GM10847 (cell line): ENCODE data around the gene IGFBP2.

ENCODE experiments used
- POLR2A ChIP-seq: IDR thresholded peaks from 2 replicates; pipeline ENCODE4 v1.6.1; 2011; ENCODE audit not compliant: insufficient read length; ENCODE audit errors: extremely low read depth

IGFBP2 gene

GRCh38 chr2:216663846-216664245, 30.6 kb downstream of the IGFBP2 start:
- no peak for TF ChIP-seq POLR2A

GRCh38 chr2:216664593-216665034, 31.4 kb downstream of the IGFBP2 start:
- TF ChIP-seq POLR2A, result no peak

- TF ChIP-seq POLR2A, result no peak
Observed at GRCh38 chr2:216665242-216665641, 32.0 kb downstream of the IGFBP2 start.

- no peak for TF ChIP-seq POLR2A
Observed at GRCh38 chr2:216665717-216666116, 32.5 kb downstream of the IGFBP2 start.

DNA sequence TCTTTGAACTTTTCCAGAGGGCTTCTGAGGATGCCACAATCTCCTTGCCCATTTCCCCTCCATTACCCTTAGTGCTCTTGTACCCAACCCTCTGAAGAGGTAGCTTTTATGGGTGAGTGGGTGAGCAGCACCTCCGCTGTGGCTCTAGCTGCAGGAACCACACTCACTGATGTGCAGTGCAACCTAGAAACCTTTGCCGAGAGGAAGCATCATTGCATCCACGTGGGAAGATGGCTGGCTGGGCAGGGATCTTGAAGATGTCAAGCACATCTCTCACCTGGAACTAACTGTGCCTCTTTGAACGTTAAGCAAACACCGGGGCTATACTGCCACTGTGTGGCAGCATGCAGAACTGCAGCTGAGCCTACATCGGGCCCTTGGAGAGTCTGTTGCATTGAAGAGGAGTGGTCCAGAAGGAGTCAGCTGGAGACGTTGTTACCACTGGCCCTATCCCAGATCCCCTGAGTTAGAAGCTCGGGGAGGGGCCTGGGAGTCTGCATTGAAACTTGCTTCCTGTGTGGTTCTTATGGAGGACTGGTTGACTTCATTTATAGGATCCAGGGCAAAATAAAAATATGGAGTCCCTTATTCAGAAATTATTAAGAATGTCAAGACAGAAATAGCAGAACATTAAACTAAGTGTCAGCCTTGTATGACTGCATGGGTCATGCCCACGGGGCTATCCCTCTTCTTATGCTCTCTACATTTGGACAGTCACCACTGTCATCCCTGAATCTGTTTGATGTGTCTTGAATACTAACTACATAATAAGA, 33.4 kb downstream of the IGFBP2 start:
- TF ChIP-seq POLR2A, result no peak

- TF ChIP-seq POLR2A, result no peak
Observed at GRCh38 chr2:216670266-216671080, 37.3 kb downstream of the IGFBP2 start.

DNA sequence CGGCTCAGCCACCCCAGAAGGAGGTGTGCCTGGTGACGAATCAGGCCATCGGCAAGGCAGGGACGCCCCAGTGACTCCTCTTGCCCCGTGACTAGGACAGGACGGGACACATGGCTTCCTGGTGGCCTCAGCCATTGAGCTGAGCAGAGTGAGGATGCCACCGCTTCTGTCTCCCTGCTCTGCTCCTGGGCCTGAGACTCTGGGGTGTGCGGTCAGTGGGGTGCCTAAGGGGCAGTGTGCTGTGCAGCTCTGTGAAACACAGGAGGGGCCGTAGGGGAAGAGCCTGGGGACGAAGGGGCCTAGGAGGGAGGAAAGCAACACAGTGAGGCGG, 37.8 kb downstream of the IGFBP2 start:
- TF ChIP-seq POLR2A, result no peak

- TF ChIP-seq POLR2A, result no peak
Observed at GRCh38 chr2:216671791-216672343, 38.6 kb downstream of the IGFBP2 start.

- TF ChIP-seq POLR2A, result no peak
Observed at GRCh38 chr2:216672466-216672865, 39.2 kb downstream of the IGFBP2 start.

DNA sequence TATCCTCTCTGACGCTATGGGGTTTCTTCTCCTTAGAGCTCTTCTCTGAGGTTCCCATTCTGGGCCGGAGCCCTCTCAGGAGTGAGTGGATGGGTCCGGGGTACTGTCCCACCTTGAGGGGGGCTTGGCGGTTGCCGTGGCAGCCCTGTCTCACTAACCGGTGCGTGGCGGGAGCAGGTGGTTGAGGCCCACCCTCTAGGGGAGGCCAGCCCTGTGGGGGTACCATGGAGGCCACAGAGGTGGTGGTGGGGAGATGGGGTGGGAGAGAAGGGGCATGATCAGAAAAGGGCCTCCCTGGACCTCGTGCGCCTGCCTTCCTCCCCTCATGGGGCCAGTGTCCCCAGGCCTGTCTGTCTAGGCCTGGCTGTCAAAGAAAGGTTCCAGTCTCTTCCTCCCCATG, 39.8 kb downstream of the IGFBP2 start:
- no peak for TF ChIP-seq POLR2A

DNA sequence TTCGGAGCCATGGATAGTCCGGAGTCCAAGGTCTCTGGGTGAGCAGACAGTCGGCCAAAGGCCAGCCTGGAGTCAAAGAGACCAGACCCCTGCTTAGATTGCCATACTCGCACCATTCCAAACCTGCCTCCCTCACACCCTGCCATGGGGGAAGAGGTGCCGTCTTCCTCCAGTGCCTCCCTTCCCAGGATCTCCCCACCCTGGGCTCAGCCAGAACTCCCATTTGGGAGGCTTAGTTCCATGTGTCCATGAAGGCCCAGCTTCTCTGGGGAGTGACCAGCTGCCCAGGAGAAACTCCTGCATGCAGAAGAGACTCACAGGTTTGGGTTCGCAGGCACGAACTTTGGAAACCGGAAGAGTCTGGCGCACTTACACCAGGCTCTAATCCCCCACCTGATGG, 40.4 kb downstream of the IGFBP2 start:
- no peak for TF ChIP-seq POLR2A

DNA sequence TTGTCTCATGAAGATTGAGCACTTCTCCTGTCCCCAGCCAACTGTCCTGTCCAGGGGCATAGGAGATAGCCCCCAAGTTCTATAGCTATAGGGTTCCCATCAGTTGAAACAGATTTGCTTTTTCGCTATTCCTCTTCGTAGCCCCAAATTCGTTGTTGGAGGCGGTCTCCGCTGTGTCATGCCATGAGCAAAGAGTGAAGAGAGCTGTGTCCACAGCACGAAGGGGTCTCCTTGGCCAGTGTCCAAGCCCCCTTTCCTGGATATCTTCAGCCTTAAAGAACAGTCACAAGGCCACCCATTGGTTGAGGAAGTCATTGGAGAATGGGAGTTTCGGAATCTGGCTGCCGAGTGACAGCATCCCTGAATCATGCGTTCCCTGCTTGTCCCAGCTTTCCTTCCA, 41.2 kb downstream of the IGFBP2 start:
- no peak for TF ChIP-seq POLR2A

- no peak for TF ChIP-seq POLR2A
Observed at GRCh38 chr2:216676630-216677029, 43.4 kb downstream of the IGFBP2 start.

DNA sequence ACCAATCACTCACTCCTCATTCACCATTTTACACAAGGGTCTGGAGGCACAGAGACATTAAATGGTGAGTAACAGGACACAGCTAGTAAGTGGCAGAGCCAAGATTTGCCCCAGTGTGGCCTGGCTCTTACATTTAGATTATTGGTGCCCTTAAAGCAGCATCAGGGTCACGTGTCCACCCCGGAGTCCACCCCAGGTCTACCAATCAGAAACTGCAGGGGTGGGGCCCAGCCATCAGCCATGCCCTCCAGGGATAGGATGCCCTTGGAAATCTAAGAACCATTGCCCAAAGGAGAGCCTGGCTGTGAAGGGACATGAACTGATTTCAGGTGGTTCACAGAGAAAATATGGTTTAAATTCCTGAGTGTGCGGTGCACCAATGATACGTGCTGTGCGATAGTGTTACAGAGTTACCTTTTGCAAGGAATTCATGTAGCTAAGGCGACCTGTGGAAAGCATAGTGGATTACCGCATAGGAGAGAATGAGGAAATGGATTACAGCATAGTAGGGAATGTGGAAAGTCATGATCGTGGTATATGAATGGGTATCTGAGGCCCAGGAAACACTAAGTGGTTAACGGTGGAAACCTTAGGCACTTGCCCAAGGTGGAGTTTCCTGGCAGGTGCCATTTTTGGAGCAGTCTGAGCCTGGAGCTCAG, 44.3 kb downstream of the IGFBP2 start:
- no peak for TF ChIP-seq POLR2A

- no peak for TF ChIP-seq POLR2A
Observed at GRCh38 chr2:216678098-216678465, 44.9 kb downstream of the IGFBP2 start.
